Nephron (organoid): ENCODE results near the gene STT3B.

Experiments used
- H3K27ac Mint-ChIP-seq, 3 experiments: 2 replicates each; pipeline ENCODE4 v1.8.0; 2020; ENCODE audit warnings: mixed read lengths in 3 of 3, mild to moderate bottlenecking in 2 of 3, moderate library complexity in 1 of 3
- H3K27me3 Mint-ChIP-seq: 2 replicates; pipeline ENCODE4 v1.8.0; 2021; ENCODE audit warnings: low read depth, mild to moderate bottlenecking, moderate library complexity, mixed read lengths
- H3K36me3 Mint-ChIP-seq: 2 replicates; pipeline ENCODE4 v1.8.0; 2020; ENCODE audit warnings: low read depth, mixed read lengths
- H3K4me1 Mint-ChIP-seq: 2 replicates; pipeline ENCODE4 v1.8.0; 2020; ENCODE audit warnings: mixed read lengths
- H3K4me3 Mint-ChIP-seq, 3 experiments: 2 replicates each; pipeline ENCODE4 v1.8.0; 2020; ENCODE audit warnings: mild to moderate bottlenecking in 3 of 3, mixed read lengths in 3 of 3, moderate library complexity in 2 of 3
- H3K9me3 Mint-ChIP-seq: 2 replicates; pipeline ENCODE4 v1.8.0; 2020; ENCODE audit warnings: mixed read lengths
- CTCF ChIP-seq, 3 experiments: fragments of 200-600 bp; sonication (generic); IDR thresholded peaks; one replicate each; pipeline ENCODE4 v1.5.0; 2021; ENCODE audit warnings: antibody characterized with exemption in 3 of 3; ENCODE audit not compliant: unreplicated experiment in 3 of 3

Gene STT3B

GRCh38 chr3:31509147-31509728, 23.5 kb upstream of the STT3B start:
- TF ChIP-seq CTCF (IDR thresholded peaks at IDR 0.05; ENCODE audit: unreplicated experiment in 3 of 3): no peak
- H3K4me1 Mint-ChIP-seq: peaks cover 6% of the 10 kb centered on the region
- no peaks in the 10 kb centered on the region for H3K36me3 Mint-ChIP-seq
- H3K27me3 Mint-ChIP-seq: peaks cover 4% of the 10 kb centered on the region
- no peak overlapping the region for H3K27ac Mint-ChIP-seq
- H3K4me3 Mint-ChIP-seq: no peak overlapping the region
- no peaks in the 10 kb centered on the region for H3K9me3 Mint-ChIP-seq

GRCh38 chr3:31514570-31514969, 18.2 kb upstream of the STT3B start:
- Mint-ChIP-seq H3K27ac (no peak overlapping the region), H3K36me3 (no peaks in the 10 kb centered on the region), H3K4me1 (no peaks in the 10 kb centered on the region), H3K4me3 (no peak overlapping the region), H3K27me3 (no peaks in the 10 kb centered on the region), H3K9me3 (no peaks in the 10 kb centered on the region)
- TF ChIP-seq CTCF (IDR thresholded peaks at IDR 0.05; ENCODE audit: unreplicated experiment in 3 of 3): no peak

- TF ChIP-seq CTCF (IDR thresholded peaks at IDR 0.05; ENCODE audit: unreplicated experiment in 3 of 3): no peak
- no peaks in the 10 kb centered on the region for H3K9me3 Mint-ChIP-seq
- no peak overlapping the region for H3K4me3 Mint-ChIP-seq
- no peaks in the 10 kb centered on the region for H3K4me1 Mint-ChIP-seq
- H3K36me3 Mint-ChIP-seq: no peaks in the 10 kb centered on the region
- H3K27me3 Mint-ChIP-seq: no peaks in the 10 kb centered on the region
- no peak overlapping the region for H3K27ac Mint-ChIP-seq
These were observed 17.0 kb upstream of the STT3B start for GRCh38 chr3:31515486-31516284.

GRCh38 chr3:31516757-31517156, 16.0 kb upstream of the STT3B start:
- no peak overlapping the region for H3K27ac Mint-ChIP-seq
- no peaks in the 10 kb centered on the region for H3K27me3 Mint-ChIP-seq
- TF ChIP-seq CTCF (IDR thresholded peaks at IDR 0.05; ENCODE audit: unreplicated experiment in 3 of 3): no peak
- no peak overlapping the region for H3K4me3 Mint-ChIP-seq
- no peaks in the 10 kb centered on the region for H3K36me3 Mint-ChIP-seq
- no peaks in the 10 kb centered on the region for H3K4me1 Mint-ChIP-seq
- no peaks in the 10 kb centered on the region for H3K9me3 Mint-ChIP-seq

GRCh38 chr3:31521468-31521867, 11.3 kb upstream of the STT3B start:
- Mint-ChIP-seq H3K4me3 (no peak overlapping the region), H3K4me1 (no peaks in the 10 kb centered on the region), H3K9me3 (no peaks in the 10 kb centered on the region), H3K36me3 (no peaks in the 10 kb centered on the region), H3K27me3 (no peaks in the 10 kb centered on the region), H3K27ac (no peak overlapping the region)
- TF ChIP-seq CTCF (IDR thresholded peaks at IDR 0.05; ENCODE audit: unreplicated experiment in 3 of 3): no peak

- no peak overlapping the region for H3K4me3 Mint-ChIP-seq
- no peaks in the 10 kb centered on the region for H3K36me3 Mint-ChIP-seq
- H3K27ac Mint-ChIP-seq: no peak overlapping the region
- H3K27me3 Mint-ChIP-seq: no peaks in the 10 kb centered on the region
- no peaks in the 10 kb centered on the region for H3K9me3 Mint-ChIP-seq
- TF ChIP-seq CTCF (IDR thresholded peaks at IDR 0.05; ENCODE audit: unreplicated experiment in 3 of 3): no peak
- no peaks in the 10 kb centered on the region for H3K4me1 Mint-ChIP-seq
These were observed 10.6 kb upstream of the STT3B start for GRCh38 chr3:31522152-31522551.
